Lung microvascular endothelial cell (primary cell): ENCODE results near the gene ESRRA. TPM values are rescaled to one million over a fixed set of nuclear protein-coding genes. Genes with fewer than 3 reads are reported as not detected.

Experiments
- DNase-seq, 2 donors: peaks; one replicate each; pipeline versions ENCODE4 v3.0.0 to v3.0.0-alpha.2; 2010; ENCODE audit warnings: low read depth in 2 of 2
- total RNA-seq: library from RNA; depleted of rRNA; stranded (reverse); fragments of >200 nt; gene quantifications from 2 replicates; pipeline ENCODE4 v1.2.1, GENCODE V29; 2014

The ESRRA gene
- total RNA-seq: 33.8 and 53.6 TPM in 2 replicates

DNA sequence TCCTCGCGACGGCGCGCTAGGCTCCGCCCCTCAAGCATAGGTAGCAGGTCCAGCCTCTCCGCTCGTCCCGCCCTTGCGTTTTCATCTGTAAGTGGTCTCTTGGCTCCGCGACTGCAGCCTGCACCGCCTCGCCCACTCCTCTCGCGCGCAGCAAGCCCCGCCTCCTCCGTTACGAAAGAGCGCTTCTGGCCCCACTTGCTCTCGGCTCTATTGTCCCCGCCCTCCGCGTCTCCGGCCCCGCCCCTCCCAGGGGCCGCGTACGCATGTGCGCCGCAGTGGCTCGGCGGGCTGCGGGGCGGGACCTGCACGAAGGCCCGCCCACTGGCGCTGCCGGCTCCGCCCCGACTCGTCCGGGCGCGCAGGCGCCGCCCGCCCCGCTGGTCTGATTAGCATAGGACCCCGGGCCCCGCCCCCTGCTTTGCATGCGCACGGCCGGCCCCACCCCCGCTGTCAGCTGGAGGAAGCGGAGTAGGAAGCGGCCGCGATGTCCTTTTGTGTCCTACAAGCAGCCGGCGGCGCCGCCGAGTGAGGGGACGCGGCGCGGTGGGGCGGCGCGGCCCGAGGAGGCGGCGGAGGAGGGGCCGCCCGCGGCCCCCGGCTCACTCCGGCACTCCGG lies at the start of gene ESRRA:
Gene ESRRA (plus strand): TSS at position 450 of the 616 bp plus-strand sequence. CDS start 1,656 bp downstream, outside the sequence.
- DNase-seq: peak; percentile 98 to 99

DNA sequence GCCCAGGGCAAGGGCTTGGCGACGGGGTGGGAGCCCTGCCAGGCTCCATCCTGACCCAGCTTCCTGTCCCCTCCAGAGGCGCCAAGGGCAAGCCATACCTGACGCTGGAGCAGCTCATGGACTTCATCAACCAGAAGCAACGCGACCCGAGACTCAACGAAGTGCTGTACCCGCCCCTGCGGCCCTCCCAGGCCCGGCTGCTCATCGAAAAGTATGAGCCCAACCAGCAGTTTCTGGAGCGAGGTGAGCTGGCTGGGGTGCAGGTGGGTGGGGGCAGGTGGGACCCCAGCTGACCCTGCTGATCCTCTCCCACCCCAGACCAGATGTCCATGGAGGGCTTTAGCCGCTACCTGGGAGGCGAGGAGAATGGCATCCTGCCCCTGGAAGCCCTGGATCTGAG lies 49.0 kb upstream of the ESRRA start:
- no peak for DNase-seq

DNA sequence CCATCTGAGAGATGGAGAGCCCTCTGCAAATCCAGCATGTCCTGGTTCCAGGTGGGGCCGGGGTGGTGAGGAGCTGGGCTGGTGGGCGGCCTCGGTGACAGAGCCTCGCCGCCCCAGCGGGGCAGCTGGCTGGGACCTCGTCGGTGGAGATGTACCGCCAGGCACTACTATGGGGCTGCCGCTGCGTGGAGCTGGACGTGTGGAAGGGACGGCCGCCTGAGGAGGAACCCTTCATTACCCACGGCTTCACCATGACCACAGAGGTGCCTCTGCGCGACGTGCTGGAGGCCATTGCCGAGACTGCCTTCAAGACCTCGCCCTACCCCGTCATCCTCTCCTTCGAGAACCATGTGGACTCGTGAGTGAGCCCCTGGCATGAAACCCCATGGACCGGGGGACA lies 47.0 kb upstream of the ESRRA start:
- DNase-seq: no peak

DNA sequence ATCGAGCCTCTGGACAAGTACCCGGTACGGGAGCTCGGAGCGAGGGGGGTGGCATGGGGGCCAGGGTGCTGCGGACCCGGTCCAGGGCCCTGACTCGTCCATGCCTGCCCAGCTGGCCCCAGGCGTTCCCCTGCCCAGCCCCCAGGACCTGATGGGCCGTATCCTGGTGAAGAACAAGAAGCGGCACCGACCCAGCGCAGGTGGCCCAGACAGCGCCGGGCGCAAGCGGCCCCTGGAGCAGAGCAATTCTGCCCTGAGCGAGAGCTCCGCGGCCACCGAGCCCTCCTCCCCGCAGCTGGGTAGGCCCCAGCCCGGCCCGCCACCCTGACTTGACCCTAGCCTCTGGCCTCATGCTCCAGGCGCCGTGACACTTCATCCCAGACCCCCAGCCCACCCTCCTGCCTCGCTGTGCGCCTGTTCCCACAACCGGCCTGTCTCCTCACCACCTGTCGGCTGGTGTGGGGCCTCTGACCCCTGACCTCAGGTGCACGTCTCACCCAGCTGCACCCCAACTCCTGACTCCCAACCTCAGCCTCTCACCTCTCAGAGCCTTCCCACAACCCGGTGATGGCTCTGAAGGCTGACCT lies 46.3 kb upstream of the ESRRA start:
- no peak for DNase-seq

DNA sequence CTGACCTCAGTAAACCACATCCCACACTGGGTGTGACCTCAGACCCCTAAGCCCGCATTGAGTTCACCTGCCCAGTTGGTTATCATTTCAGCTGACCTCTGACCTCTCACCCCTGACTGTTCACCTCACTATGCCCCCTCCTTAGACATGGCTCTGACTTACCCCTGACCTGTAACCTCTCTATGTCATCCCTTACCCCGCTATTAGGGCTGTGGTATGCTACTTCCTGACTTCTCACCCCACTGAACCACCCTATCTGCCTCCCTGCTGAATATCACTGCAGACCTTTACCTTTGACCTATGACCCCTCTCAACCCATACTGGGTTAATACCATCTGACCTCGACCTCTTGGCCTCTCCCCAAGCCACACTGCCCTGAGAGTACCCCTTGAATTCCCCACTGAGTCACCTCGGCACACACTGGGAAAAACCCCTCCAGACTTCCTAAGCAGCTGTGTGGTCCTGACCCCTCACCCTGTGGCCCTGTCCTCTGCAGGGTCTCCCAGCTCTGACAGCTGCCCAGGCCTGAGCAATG lies 45.7 kb upstream of the ESRRA start:
- no peak for DNase-seq

DNA sequence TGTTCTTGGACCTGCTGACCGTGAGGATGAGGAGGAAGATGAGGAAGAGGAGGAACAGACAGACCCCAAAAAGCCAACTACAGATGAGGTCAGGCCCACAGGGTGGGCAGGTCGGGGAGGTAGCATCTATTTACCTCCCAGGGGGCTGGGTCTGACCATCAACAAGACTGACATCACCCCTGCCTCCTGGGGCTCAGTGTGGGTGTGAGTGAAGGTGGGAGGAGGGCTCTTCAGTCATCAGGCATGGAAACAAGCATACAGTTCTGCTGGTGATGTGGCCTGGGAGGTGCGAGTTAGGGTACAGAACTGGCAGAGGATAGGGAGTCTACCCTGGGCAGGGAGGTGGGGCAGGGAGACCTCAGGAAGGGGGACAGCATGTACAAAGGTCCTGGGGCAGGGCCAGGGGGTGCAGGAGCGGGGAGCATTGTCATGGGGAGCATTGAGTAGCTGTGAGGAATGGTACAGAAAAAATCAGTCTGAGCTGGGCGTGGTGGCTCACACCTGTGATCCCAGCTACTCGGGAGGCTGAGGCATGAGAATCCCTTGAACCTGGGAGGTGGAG lies 45.1 kb upstream of the ESRRA start:
- DNase-seq: no peak

DNA sequence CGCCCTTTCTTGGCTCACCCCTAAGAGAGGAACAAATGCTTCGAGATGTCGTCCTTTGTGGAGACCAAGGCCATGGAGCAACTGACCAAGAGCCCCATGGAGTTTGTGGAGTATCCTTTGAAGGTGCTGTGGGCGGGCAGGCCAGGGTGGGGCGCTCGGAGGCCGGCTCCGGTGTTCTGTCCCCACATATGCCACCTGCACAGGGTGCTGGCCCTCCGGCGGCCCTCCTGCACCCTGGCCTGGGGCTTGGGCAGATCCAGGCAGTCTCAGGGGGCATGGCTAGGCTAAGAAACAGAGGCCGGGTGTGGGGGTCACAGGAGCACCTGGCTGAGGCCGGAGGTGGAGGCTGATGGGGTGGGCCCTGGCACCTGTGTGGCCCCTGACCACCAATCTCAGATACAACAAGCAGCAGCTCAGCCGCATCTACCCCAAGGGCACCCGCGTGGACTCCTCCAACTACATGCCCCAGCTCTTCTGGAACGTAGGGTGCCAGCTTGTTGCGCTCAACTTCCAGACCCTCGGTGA lies 43.7 kb upstream of the ESRRA start:
- DNase-seq: no peak

DNA sequence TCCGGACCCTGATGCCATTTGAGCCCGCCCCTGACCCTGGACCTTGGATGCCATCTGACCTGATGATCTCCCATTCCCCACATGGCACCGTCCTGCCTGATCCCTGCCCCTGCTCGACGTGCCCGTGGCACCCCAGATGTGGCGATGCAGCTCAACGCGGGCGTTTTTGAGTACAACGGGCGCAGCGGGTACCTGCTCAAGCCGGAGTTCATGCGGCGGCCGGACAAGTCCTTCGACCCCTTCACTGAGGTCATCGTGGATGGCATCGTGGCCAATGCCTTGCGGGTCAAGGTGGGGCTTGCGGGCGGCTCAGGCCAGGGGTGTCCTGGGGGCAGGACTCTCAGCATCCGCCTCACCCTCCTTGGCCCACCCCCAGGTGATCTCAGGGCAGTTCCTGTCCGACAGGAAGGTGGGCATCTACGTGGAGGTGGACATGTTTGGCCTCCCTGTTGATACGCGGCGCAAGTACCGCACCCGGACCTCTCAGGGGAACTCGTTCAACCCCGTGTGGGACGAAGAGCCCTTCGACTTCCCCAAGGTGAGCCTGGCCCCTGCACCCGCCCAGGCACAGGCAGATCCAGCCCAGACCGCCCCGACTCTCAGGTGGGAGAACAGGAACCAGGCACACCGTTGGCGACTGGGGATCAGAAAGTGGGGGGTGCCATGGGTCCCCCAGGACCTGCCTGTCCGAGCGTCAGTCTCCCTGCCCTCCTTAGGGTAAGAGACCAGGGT lies 42.9 kb upstream of the ESRRA start:
- DNase-seq: no peak

DNA sequence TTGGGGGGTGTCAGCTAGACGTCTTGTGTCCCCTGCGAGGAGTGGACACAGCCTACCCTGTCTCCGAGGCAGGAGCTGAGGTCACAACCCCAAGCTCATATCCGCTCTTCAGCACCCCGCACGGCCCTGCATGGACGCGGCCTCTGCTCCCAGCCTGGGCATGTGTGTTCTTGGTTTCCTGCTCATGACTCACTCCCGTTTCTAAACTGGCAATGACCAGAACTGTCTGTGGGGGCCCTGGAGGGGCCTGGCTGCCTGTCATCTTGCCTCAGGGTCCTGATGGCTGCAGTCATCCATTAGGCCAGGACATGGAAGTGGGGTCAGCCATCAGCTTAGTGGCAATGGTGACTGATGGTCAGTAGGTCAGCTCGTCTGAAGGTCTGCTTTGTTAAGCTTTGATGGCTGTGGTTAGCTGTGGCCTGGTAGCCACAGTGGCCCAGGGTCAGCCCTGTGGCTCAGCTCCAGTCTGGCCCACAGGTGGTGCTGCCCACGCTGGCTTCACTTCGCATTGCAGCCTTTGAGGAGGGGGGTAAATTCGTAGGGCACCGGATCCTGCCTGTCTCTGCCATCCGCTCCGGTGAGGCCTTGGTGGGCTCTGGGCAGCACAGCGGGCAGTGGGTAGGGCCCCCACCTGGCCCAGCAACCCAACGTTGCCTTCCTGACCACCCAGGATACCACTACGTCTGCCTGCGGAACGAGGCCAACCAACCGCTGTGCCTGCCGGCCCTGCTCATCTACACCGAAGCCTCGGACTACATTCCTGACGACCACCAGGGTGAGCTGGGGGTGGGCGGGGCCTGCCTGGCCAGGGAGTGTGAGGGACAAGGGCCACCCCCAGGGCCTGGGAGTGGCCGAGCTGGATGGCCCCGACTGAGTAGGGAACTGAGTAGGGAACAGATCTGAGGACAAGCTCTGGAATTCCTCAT lies 42.0 kb upstream of the ESRRA start:
- peak; percentile 76 to 92 for DNase-seq

DNA sequence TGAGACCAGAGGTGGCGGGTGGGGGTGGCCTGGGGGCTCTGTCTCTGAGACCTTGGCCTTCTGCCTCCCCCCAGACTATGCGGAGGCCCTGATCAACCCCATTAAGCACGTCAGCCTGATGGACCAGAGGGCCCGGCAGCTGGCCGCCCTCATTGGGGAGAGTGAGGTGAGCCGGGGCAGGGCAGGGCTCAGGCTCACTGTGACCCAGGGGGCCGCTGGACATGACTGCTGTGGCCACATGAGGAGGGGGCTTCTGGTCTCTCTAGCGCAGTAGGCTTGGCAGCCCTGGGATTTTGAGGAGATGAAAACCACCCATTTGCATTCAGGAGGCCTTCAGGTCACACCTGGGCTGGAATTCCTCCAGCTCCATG lies 41.4 kb upstream of the ESRRA start:
- DNase-seq: no peak

DNA sequence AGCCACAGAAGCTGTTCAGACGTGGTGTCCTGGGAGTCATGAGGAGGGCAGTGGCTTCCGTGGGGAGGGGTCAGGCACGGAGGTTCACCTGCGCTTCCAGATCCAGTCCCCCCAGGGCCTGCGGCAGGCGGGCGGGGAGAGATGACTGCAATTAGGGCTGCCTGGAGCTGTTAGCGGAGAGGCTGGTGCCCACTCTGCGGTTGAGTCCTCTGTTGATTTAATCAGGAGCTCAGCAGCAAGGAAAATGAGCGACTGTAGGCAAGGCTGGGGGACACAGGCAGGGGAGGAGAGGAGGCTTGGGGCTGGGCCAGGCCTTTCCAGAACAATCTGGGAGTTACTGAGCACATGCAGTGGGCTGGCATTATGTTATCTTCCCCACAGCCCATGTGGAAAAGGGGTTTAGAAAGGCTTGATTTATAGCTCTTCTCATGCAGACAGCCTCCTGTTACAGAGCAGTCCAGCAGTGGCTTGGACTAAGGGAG lies 40.9 kb upstream of the ESRRA start:
- DNase-seq: no peak

DNA sequence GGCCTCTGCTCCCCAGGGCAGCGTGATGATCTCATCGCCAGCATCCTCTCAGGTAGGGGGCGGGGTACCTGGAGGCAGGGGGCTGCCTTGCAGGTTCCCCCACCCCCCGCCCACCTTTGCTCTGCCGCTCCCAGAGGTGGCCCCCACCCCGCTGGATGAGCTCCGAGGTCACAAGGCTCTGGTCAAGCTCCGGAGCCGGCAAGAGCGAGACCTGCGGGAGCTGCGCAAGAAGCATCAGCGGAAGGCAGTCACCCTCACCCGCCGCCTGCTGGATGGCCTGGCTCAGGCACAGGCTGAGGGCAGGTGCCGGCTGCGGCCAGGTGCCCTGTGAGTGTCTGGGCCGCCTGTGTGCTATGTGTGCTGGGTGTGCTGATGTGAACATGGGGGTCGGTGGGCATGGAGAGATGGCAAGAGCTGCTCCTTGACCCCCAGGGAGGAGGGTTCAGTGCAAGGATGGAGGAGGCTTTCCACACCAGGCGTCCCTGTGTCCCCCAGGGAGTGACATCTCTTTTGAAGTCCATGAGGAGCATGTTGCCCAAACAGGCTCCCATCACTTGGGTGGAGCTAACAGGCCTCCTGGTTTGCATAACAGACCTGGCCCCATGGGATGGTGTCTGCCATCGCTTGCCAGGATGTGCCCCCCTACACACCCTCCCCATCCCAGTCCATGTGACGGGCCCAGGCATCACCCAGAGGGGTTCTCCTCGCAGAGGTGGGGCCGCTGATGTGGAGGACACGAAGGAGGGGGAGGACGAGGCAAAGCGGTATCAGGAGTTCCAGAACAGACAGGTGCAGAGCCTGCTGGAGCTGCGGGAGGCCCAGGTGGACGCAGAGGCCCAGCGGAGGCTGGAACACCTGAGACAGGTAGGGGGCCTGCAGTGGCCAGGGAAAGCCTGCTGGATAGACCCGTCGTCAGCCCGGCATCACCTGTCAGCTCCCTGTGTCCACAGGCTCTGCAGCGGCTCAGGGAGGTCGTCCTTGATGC lies 39.9 kb upstream of the ESRRA start:
- no peak for DNase-seq

DNA sequence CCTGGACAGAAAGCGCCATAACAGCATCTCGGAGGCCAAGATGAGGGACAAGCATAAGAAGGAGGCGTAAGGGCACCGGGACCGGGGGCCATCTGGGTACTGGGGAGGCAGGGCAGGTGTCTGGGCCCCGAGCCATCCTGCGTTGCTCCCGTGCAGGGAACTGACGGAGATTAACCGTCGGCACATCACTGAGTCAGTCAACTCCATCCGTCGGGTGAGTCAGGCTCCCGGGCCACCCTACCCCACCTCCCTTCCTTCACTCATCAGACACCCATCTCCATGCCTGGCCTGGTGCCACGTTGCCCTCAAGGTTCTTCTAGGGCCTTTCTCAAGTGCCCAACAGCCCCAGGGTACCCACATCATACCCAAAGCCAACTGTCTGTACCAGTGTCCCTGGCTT lies 39.0 kb upstream of the ESRRA start:
- DNase-seq: peak in 1 of 2 donors; percentile 83

DNA sequence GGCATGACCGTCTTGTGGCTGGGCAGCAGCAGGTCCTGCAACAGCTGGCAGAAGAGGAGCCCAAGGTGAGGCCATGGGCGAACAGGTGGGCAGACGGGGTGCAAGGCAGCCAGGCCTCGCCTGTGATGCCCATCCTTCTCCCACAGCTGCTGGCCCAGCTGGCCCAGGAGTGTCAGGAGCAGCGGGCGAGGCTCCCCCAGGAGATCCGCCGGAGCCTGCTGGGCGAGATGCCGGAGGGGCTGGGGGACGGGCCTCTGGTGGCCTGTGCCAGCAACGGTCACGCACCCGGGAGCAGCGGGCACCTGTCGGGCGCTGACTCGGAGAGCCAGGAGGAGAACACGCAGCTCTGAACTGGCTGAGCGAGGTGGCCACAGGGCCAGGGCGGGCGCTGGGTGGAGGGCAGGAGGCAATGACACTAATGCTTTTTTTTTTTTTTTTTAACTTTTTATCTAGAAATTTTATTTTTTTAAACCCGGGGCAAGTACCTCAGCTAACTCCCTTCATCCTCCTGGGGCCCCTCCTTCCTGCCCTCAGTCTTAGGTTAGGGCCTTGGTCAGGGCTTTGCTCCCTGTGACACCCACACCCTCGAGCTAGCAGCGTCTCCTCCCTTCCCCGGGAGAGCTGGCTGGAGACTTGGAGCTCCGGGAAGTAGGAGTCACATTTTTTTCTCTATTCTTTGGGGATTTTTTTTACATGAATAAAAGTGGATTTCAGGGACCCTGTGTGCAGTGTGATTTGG lies 37.9 kb upstream of the ESRRA start:
- peak in 1 of 2 donors; percentile 44 for DNase-seq

DNA sequence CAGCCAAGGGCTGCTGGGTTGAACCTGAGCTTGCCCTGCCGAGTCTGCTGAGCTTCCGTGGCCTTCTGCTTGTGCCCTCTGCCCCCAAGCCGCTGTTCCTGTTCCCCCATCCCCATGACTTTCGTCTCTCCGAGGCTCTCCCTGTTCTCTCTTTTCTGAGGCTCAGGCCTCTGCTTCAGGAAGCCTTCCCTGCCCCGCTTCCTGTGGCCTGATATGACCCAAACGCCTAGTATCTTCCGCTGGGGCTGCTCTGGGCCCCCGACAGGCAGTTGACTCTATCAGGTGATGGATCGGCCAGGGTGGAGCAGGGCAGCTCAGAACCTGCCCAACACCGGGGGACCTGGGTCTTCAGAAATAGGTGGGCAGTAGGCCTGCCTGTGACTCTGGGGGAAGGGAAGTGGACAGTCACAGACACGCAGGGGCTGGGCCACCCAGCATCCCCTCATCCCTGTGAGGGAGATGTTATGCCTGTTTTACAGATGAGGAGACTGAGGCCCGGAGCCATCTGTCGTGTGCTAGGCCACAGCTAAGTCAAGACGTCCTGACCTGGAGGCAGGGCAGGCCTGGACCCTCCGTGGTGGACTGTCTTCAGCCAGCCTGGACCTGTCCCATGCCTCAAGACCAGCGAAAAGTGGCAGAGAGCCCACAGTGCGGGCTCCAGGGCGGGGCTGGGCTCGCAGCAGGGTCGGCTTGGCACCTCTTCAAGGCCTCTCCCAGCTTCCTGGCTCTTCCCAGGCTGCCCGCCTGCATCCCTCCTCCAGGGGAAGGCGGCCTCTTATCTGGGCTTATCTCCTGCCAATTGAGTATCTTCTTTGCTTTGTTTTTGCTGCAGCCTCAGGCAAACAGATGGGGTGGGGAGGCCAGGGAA lies 37.1 kb upstream of the ESRRA start:
- DNase-seq: peak; percentile 27 to 63

DNA sequence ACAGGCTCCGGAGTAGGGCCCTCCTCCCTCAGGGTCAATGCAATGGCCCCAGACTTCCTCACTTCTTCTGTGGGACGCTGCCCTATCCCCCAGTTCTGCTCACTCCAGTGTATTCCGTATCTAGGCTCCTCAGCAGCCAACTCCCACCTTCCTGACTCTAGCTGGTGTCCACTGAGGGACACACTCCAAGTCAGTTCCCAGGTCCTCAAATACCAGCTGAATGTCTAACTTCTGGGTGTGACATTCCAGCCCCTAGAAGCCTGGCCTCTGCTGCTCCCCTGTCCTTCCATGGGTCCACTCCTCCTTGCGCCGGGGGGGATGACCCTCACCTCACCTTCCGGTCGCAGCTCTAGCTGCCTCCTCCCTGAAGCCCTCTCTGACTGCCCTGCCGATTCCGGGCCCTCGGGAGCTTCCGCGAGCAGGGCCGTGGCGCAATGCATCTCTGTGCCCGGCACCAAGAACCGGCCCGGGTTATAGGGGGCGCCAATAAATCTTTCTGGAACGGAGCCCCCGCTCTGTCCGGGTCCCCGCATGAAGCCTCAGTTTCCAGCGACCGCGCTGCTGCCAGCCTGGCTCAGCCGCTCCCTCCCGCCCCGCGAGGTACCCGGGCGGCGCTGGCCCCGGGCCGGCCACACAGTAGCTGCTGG lies 36.3 kb upstream of the ESRRA start:
- peak; percentile 44 to 59 for DNase-seq

DNA sequence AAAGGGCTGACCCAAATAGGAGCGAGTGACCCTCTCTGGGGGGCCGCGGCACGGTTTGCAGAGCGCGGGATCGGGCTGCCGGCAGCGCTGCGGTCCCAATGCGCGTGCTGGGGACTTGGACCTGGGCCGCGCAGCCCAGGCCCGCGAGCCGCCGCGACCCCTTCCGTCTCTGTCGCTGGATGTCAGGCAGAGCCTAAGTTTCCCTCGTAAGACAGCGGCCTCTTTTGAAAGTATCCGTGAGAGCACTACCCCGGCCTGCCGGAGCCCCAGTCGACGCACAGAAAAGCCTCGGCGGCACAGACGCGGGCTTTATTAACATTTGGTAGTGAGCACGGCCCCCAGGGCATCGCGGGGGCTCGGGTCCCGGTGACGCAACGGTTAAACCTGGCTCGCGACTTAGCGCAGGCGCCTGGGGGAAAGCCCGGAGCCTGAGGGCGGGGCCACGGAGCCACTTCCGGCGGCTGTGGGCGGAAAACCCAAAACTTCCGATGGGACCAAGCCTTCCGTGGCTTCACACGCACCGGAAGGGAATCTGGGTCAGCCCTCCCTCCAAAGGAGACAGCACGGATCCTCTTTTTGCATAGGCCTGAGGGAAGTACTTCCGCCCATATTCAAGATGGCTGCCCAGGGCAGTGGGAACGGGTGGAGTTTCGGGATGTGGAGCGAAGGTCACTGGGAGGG lies 35.6 kb upstream of the ESRRA start:
- peak; percentile 100 for DNase-seq
